KOPT-K1 (cell line): ENCODE measurements around the gene RGS13.

Source experiments
- H3K27ac ChIP-seq: fragments of 200-600 bp; sonication (generic); 2 replicates; pipeline ENCODE4 v1.5.1; 2016; ENCODE audit warnings: antibody characterized with exemption, mild to moderate bottlenecking, low read depth, low read length; ENCODE audit not compliant: poor library complexity, severe bottlenecking
- H3K36me3 ChIP-seq: fragments of 200-600 bp; sonication (generic); 2 replicates; pipeline ENCODE4 v1.5.1; 2017; ENCODE audit warnings: antibody characterized with exemption, mild to moderate bottlenecking, low read length, moderate library complexity; ENCODE audit not compliant: insufficient read depth
- H3K9me3 ChIP-seq: fragments of 200-600 bp; sonication (generic); 2 replicates; pipeline ENCODE4 v1.5.1; 2017; ENCODE audit warnings: antibody characterized with exemption, low read length, mild to moderate bottlenecking; ENCODE audit not compliant: insufficient read depth, poor library complexity, severe bottlenecking

Gene RGS13

DNA sequence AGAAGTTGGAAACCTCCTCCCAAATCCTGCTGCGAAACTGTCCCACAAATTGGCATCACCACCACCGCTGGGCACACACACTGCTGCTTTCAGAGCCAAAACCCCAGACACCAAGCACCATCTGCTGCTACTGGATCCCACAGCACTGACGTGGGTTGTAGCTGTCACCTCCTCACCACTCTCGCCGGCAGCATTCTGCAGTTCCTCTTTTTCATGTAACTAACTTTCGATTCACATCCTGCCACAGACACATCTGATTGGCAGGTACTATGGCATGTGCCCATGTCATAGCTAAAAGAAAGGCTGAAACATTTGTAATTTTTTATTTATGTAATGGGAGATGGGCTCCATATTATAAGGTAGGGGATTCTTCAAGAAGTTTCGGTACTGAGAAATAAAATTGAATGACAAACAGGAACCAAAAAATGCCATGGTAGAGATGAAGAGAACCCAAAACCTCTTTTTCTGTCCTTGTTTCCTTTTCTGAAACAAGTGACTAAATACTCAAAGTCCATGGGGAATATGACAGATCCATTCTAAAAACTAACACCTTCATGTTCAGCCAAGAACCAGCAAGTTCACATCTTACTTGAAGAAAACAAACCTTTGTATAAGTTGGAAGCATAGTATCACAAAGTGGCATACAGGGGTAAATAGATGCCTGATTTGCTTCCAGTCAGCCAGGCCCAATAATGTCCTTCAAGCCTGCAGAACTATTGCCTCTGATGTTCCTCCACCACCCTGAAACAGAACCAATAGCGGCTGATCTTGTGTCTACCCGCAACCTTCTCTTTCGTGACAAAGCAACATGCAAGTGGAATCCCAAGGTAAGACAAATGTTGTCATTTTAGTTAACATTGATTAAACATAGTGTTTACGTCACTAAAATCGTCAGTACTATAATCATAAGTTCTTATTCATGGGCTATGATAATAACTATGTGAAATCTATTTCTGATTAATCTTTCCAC, 26.6 kb upstream of the RGS13 start:
- Histone ChIP-seq H3K9me3 (no peaks in the 10 kb centered on the region), H3K36me3 (no peaks in the 10 kb centered on the region), H3K27ac (no peak overlapping the region)

DNA sequence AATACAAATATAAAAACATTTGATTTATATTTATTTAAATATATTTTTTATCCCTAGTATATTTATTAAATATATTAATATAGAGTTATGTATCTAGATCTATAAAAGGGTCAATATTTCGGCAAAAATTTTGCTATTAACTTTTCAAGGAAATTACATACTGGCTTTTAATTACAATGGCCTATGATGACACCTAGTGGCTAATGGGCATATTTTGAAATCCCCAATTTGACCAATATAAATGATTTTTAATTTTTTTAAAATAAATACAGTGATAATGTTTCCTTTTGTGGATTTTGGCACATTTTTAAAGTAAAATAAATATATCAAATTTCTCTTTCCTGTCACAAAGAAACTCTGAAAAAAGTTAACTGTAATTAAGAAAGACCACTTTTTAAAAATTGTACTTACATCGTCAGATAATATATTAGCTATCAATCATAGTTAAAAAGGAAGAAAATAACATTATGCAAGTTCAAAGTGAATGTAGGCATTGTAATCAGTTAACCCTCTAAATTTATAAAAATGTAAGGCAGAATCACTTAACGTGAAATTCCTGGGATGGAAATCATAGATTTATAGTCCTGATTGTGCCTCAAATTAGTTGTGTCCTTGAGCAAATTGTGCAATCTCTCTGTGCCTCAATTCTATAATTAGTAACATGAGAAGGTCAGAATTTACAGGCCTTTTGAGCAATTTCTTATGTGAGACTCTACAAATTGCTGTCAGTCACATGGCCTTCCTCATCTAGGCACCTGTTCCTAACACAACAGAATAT, 25.6 kb upstream of the RGS13 start:
- Histone ChIP-seq H3K27ac (no peak overlapping the region), H3K36me3 (no peaks in the 10 kb centered on the region), H3K9me3 (no peaks in the 10 kb centered on the region)

DNA sequence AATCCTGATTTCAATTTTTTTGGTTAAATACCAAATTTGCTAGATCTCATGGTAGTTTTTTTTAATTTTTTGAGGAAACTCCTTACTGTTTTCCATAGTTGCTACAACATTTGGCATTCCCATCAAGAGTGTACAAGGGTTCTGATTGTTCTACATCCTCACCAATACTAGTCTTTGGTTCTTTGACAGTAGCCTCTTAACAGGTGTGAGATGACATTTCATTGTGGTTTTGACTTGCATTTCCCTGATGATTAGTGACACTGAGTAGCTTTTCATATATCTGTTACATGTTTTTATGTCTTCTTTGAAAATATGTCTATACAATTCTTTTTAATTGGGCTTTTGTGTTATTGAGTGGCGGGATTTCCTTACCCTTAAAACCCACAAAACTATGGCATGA, 20.9 kb upstream of the RGS13 start:
- Histone ChIP-seq H3K27ac (no peak overlapping the region), H3K36me3 (no peaks in the 10 kb centered on the region), H3K9me3 (no peaks in the 10 kb centered on the region)

DNA sequence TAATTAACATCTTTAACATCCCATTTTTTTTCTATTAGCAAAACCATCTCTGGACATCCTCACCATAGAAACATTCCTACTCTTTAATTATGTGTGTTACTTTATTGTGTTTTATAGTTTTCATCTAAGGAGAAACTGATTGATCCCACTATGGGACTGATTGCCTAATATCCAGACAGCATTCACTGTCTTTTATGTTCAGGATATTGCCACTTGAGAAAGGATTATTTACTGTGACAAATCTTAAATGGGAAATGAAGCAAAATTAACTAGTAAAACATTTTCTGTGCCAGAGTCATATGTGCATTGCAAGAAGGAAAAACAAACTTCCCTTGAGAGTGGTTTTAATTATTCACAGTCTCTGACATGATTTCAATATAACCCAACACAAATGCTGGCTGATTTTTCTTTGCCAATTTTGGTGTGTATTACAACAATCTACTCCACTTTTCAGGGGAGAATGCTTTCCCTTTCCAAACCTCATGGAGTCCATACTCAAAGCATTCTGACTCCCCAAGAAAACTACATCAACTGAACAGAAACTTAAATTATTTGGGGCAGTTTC, 15.8 kb upstream of the RGS13 start:
- Histone ChIP-seq H3K9me3 (no peaks in the 10 kb centered on the region), H3K27ac (no peak overlapping the region)

DNA sequence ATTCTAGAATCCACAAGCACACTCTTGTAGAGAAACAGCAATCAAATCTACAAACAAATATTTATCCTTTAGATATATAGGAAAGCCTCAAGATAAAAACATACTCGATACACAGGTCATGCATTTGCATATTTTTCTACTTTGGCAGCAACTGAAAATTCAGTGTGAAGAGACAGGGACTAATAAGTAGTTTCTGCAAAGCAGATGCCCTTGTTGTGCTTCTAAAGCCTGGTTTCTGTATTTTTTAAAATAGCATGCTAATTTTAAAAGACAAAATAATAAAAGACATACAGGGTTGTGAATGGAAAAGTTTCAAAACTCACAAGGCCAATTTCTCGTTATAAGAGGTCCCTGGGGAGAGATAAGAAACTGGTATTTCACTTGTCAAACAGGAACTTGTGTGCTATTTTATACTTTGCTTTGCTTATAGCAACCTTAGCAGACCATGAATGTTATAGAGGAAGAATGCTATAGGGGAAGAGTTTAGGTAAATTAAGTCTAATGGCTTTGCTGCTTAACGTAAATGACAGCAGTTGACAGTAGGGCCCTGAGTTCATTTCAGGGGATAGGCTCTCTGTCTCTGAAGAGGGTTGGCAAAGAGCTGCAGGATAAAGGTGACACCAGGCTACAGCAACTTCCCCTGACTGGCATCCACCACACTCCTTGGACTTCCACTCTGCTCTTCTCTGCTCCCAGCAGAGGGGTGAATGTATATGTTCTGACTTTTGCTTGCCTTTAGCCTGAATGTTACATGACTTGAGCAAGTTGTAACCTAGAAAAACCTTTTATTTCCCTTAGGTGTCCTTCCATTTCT, 9.4 kb upstream of the RGS13 start:
- no peaks in the 10 kb centered on the region for H3K9me3 ChIP-seq
- H3K36me3 ChIP-seq = no peaks in the 10 kb centered on the region
- no peak overlapping the region for H3K27ac ChIP-seq

More for the DNA sequence above, 15.8 kb upstream of the RGS13 start:
- no peaks in the 10 kb centered on the region for H3K36me3 ChIP-seq

DNA sequence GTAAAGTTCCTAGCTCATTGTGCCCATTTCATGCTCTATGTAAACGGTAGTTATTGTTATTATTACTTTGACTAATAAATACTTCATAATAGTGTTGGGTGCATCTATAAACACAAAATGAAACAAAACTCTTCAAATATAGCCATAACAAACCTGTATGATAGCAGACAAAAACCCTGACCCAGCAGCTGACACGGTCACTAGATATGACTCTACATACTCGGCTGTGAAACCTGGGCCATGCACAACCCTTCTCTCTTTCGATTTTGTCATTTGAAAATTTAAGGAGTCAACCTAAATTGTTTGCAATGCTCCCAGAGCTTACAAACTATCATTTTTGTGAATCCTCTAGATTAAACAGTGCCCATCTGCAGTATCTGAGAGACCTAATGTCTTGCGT, 8.0 kb upstream of the RGS13 start:
- Histone ChIP-seq H3K36me3 (no peaks in the 10 kb centered on the region), H3K9me3 (no peaks in the 10 kb centered on the region), H3K27ac (no peak overlapping the region)

DNA sequence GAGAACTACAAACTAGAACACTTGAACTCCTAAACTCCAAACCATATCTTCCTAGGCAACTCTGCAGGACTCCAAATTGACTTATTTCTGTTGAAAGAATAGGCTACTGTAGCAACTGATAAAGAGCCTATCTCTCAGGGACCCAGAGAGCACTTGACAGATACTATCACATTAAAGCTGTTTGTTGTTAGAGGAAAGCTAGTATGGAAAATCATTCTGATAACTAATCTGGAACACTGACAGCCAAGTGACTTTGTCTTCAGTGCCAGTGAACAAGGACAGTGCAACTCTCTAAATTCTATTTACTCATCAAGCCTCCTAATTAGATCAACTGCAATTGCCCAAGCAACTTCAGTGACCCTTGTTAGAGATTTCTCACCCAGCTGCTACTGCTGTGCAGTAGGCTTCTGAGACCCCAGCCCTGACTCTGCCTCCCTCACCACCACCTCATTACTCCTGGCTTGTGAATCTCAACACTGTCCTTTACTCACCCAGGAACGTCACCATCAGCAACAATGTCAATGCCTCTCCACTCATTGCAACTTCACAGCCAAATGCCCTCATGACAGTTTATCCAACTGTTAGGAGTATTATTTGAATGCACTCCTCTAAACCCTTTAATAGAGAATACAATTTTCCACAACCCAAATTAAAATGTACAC, 7.4 kb upstream of the RGS13 start:
- Histone ChIP-seq H3K27ac (no peak overlapping the region), H3K9me3 (no peaks in the 10 kb centered on the region), H3K36me3 (no peaks in the 10 kb centered on the region)

DNA sequence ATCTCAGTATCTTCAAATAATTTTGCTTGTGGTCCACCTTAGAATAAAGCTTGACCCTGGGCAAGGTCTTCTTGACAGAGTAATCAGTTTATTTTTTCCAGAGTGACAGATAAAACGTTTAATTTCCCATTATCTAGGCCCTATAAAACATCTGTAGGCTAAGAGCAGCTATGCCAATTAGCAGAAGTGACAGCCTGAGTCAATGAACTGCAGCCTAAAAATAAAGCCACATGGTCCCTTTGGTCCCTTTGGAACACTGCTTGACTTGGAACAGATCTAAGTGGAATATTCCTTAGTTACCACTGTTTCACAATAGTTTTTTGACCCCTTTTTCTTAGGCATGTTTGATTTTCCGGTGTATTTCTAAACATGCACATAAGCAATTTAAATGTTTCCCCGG, 6.3 kb upstream of the RGS13 start:
- no peak overlapping the region for H3K27ac ChIP-seq
- H3K36me3 ChIP-seq = no peaks in the 10 kb centered on the region
- no peaks in the 10 kb centered on the region for H3K9me3 ChIP-seq

DNA sequence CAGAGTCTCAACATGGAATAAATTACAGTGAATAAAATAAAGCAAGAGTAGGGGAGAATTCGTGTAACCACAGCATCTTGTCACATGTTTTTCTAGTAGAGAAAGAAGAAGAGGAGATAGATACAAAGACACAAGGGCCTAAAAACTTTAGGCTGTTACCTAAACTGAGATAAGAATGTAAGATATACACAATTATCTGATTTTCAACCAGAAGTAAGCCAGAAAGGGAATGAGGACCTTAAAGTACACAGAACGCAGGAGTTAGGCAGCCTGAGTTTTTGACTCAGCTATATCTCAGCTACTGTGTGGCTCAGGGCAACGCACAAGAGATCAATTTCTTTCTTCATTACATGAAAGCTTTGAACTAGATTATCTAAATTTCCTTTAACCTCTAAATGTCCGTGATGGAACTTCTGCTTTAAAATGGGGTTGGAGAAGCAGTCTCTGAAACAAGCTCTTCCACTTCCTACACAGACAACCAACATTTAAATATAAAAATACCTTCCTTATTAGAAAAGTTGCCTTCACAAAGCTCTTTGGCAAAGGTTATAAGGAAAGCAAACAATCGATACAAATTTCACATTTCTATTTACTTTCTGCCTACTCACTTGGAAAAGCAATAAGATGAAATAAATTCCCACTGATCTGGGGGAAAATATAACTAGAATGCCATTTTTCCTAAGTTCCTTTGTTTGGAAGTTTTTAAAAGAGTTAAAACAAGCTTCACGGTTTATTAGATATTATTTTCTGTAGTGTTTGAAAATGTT, 5.2 kb upstream of the RGS13 start:
- no peak overlapping the region for H3K27ac ChIP-seq
- H3K9me3 ChIP-seq = no peaks in the 10 kb centered on the region
- H3K36me3 ChIP-seq = no peaks in the 10 kb centered on the region

DNA sequence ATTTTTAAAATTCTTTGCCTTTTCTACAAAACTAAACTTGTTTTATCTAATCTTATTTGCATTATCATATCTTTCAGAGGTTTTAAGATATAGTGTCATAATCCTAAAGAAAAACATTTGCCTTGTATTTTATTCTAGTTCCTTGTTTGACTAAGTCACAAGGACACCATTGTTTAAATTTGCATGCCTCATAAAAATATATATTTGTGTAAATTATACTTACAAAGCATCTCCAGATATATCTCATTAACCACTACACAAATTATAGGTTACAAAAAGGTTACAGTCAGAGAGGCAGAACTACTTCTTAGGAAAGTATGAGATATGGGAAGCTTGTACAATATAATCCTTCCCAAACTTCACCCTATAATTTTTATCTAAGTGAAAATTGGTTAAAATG, 4.2 kb upstream of the RGS13 start:
- H3K27ac ChIP-seq = no peak overlapping the region
- no peaks in the 10 kb centered on the region for H3K36me3 ChIP-seq
- no peaks in the 10 kb centered on the region for H3K9me3 ChIP-seq

DNA sequence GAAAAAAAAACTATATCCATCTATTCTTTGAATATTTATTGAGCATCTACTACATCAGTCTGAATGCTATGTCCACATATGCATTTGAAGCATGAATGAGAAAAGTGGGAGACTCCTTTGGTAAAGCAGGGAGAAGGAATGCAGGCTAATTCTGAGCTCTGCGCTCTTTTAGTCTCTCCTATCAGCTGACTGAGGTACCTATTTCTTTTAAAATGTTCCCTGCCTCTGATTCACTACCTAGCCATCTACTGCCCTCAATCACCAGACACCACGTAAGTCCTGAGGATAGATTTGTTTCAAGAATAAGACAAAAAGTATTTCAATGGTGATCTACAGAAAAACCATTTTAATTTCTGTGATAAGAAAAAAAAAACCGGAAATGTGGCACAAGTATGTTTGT, 3.8 kb upstream of the RGS13 start:
- H3K27ac ChIP-seq = no peak overlapping the region
- no peaks in the 10 kb centered on the region for H3K36me3 ChIP-seq
- no peaks in the 10 kb centered on the region for H3K9me3 ChIP-seq

DNA sequence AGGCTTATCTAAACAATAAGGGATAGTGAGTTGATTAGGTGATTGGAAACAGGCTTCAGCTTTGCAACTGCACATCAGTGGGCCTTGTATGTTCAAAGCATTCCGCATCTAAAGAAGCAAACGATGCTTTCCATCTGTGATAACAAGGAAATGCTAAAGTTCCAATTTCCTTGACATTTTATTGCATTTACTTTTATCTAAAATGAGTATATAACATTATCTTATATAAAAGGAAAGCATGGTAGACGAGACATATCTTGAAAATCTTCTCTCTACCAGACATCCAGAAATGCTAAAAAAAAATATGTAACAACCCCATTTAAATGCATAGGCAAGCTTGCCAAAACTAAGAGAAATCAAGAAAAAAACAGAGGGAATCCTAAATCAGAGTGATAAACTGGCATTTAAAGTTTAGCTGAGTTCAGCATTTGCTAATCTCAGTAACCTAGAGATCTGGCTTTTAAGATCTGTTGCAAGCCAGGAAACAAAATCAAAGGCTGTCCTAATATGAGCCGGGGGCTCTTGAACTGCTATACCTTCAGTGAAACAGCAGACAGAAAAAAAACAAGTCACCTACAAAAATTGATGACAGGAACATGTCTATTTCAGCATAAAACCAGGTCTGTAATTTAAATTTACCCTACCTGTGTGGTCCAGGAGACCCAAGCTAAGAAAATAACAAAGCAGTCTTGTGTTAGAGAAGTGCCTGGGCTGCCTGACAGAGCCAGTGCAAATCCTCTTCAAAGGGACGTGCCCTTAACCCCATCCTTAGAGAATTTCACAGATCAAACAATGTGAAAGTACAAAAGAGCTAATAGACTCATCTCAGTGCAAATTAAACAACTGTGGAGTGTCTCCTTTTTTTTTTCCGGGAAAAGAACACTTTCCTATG, 3.1 kb upstream of the RGS13 start:
- no peak overlapping the region for H3K27ac ChIP-seq
- H3K36me3 ChIP-seq = no peaks in the 10 kb centered on the region

More for the DNA sequence above, 3.1 kb upstream of the RGS13 start:
- no peaks in the 10 kb centered on the region for H3K9me3 ChIP-seq
